AG04449 (cell line): Measurements from ENCODE around the gene LNX2.

Experiments
- CTCF ChIA-PET: fragments of 350-600 bp; formaldehyde crosslinking; extraction: SDS; loops from one replicate; lab custom pipeline; 2021; ENCODE audit warnings: antibody characterized with exemption; lab: Yijun Ruan, JAX
- POLR2A ChIA-PET: fragments of 400-600, 350-600 bp; formaldehyde crosslinking; extraction: SDS; loops from one replicate; lab custom pipeline; 2020; ENCODE audit warnings: antibody characterized with exemption, inconsistent platforms; lab: Yijun Ruan, JAX
- DNase-seq: peaks from one replicate; pipeline ENCODE4 v3.0.0-alpha.2; 2010; ENCODE audit warnings: low read depth, low spot score
- H3K4me3 ChIP-seq: 2 replicates; pipeline ENCODE4 v1.5.1; 2011; ENCODE audit warnings: low read depth, mild to moderate bottlenecking, control low read depth, low read length
- CTCF ChIP-seq: IDR thresholded peaks from one replicate; pipeline ENCODE4 v1.5.1; 2011; ENCODE audit warnings: mild to moderate bottlenecking, moderate library complexity, low read length, control low read depth, inconsistent platforms; ENCODE audit not compliant: insufficient read depth; ENCODE audit errors: missing control alignments

The LNX2 gene

GRCh38 chr13:27635266-27635665 is 14.9 kb upstream of the LNX2 start:
- CTCF ChIA-PET = interaction anchor here (0.6 to 1.2 kb wide), 3 partner anchors 8 to 29 kb away, joined by 3 read pairs; no protein-coding TSS in a partner anchor
- no peak for DNase-seq
- no peak overlapping the region for H3K4me3 ChIP-seq
- POLR2A ChIA-PET = no interaction called here
- TF ChIP-seq CTCF = no peak

DNA sequence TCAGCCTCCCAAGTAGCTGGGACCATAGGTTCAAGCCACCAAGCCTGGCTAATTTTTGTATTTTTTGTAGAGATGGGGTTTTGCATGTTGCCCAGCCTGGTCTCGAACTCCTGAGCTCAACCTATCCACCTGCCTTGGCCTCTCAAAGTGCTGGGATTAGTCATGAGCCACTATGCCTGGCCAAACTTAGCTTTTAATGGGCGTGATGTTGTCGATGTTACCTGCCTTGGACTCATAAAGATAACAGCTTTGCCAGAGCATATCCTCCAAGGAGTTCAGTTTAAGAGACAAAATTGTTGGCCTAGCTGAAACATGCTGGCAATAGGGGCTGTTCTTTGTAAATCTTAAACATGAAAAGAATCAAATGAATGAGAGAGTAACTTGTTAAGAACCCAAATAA is 14.5 kb upstream of the LNX2 start:
- H3K4me3 ChIP-seq = no peak overlapping the region
- CTCF ChIA-PET = interaction anchor here (0.6 to 1.1 kb wide), 2 partner anchors 8 to 29 kb away, joined by 3 read pairs; no protein-coding TSS in a partner anchor
- no peak for DNase-seq
- TF ChIP-seq CTCF = no peak
- POLR2A ChIA-PET = no interaction called here

DNA sequence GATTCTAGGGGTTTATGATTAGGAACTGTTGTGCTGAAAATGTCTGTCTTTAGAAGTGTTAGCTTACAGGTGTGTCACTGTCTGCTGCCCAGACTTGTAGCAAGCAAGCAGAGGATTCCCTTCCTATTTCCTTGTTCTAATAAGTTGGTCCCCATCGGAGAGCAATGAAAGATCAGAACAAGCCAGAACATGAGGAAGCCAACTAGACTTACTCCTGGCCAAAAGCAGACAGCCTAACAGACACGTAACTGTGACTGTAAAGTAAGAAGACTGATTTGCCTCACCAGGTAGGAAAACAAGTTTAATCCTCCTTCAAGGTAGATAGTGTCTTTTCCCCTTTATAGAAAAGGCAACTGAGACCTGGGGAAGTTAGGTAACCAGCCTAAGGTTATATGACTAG is 13.9 kb upstream of the LNX2 start:
- POLR2A ChIA-PET = no interaction called here
- CTCF ChIA-PET = interaction anchor here (1.0 to 1.1 kb wide), 2 partner anchors 12 to 28 kb away, joined by 3 to 4 read pairs; no protein-coding TSS in a partner anchor
- no peak for TF ChIP-seq CTCF
- DNase-seq = no peak
- no peak overlapping the region for H3K4me3 ChIP-seq

DNA sequence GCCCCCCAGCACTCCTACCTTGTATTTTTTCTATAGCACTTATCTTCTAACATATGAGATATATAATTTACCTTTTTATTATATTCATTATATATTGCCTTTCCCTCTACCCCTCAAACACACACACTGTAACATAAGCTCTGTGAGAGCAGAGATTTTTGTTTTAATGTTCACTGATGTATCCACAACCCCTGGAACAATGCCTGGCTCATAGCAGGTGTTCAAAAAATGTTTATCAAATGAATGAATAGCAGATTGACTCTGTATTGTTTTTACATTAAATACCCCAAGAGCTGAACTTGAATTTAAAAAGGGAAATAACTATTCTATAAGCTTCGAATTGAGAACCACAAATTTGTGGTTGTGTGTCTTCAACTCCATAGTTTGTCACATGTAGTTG is 12.3 kb upstream of the LNX2 start:
- ChIA-PET CTCF (interaction anchor here (0.7 kb wide), 1 partner anchor 259 kb away, joined by 3 read pairs; no protein-coding TSS in a partner anchor), POLR2A (no interaction called here)
- no peak for TF ChIP-seq CTCF

DNA sequence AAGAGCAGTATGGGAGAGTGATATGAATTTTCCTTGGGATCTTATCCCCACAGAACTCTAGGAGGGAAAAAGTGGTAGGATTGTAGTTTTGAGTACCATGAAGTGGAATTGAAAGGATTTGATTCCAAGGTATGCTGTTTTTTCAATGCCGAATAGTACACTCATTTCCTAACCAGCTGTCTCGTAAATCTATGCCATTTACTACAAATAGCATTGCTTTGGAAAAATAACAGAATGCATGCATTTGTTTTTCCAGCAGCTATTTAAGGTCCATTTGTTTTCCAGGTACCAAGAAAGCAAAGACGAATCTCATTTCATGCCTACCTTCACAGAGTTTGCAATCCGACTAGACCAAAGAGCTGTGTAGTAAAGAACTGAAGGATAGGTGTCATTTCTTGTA is 11.9 kb upstream of the LNX2 start:
- no peak overlapping the region for H3K4me3 ChIP-seq
- CTCF ChIA-PET = interaction anchor here (0.7 to 1.4 kb wide), 2 partner anchors 11 to 259 kb away, joined by 3 read pairs; partner anchors contain the start of gene LNX2
- DNase-seq = no peak
- POLR2A ChIA-PET = no interaction called here
- no peak for TF ChIP-seq CTCF

More for the DNA sequence above, 12.3 kb upstream of the LNX2 start:
- no peak for DNase-seq
- no peak overlapping the region for H3K4me3 ChIP-seq

GRCh38 chr13:27631665-27632064 is 11.3 kb upstream of the LNX2 start:
- no peak for DNase-seq
- ChIA-PET CTCF (interaction anchor here (1.4 kb wide), 1 partner anchor 11 kb away, joined by 3 read pairs; the partner anchor contains the start of gene LNX2), POLR2A (no interaction called here)
- no peak for TF ChIP-seq CTCF
- no peak overlapping the region for H3K4me3 ChIP-seq
